ENCODE measurements around the gene TRERF1. TPM values are rescaled to one million over a fixed set of nuclear protein-coding genes. Genes with fewer than 3 reads are reported as not detected.

TRERF1 gene
- total and polyA plus RNA-seq, 2 of the 8 experiments (the other 6 are each of a cell fraction or from before 2014, with no cell fraction given), result 10.8 to 21.5 TPM

DNA sequence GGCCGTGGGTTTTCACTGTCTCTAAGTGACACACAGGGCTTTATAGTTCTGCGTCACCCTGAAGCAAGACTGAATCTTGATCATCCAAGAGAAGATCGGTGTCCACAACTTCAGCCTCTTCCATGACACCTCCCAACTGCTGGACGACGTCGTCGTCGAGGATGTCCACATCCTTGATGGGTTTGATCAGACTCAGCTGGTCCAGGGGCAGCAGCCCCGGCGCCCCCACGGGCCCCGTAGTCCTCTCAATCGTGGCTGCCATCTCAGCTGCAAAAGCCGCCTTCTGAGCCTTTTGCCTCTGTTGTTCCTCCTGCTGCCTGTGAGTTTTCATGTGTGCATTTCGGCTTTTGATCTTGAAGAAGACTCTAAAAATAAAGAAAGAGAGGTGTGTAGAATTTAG, 223.4 kb downstream of the TRERF1 start (continued):
- TF ChIP-seq, protein P1, sequence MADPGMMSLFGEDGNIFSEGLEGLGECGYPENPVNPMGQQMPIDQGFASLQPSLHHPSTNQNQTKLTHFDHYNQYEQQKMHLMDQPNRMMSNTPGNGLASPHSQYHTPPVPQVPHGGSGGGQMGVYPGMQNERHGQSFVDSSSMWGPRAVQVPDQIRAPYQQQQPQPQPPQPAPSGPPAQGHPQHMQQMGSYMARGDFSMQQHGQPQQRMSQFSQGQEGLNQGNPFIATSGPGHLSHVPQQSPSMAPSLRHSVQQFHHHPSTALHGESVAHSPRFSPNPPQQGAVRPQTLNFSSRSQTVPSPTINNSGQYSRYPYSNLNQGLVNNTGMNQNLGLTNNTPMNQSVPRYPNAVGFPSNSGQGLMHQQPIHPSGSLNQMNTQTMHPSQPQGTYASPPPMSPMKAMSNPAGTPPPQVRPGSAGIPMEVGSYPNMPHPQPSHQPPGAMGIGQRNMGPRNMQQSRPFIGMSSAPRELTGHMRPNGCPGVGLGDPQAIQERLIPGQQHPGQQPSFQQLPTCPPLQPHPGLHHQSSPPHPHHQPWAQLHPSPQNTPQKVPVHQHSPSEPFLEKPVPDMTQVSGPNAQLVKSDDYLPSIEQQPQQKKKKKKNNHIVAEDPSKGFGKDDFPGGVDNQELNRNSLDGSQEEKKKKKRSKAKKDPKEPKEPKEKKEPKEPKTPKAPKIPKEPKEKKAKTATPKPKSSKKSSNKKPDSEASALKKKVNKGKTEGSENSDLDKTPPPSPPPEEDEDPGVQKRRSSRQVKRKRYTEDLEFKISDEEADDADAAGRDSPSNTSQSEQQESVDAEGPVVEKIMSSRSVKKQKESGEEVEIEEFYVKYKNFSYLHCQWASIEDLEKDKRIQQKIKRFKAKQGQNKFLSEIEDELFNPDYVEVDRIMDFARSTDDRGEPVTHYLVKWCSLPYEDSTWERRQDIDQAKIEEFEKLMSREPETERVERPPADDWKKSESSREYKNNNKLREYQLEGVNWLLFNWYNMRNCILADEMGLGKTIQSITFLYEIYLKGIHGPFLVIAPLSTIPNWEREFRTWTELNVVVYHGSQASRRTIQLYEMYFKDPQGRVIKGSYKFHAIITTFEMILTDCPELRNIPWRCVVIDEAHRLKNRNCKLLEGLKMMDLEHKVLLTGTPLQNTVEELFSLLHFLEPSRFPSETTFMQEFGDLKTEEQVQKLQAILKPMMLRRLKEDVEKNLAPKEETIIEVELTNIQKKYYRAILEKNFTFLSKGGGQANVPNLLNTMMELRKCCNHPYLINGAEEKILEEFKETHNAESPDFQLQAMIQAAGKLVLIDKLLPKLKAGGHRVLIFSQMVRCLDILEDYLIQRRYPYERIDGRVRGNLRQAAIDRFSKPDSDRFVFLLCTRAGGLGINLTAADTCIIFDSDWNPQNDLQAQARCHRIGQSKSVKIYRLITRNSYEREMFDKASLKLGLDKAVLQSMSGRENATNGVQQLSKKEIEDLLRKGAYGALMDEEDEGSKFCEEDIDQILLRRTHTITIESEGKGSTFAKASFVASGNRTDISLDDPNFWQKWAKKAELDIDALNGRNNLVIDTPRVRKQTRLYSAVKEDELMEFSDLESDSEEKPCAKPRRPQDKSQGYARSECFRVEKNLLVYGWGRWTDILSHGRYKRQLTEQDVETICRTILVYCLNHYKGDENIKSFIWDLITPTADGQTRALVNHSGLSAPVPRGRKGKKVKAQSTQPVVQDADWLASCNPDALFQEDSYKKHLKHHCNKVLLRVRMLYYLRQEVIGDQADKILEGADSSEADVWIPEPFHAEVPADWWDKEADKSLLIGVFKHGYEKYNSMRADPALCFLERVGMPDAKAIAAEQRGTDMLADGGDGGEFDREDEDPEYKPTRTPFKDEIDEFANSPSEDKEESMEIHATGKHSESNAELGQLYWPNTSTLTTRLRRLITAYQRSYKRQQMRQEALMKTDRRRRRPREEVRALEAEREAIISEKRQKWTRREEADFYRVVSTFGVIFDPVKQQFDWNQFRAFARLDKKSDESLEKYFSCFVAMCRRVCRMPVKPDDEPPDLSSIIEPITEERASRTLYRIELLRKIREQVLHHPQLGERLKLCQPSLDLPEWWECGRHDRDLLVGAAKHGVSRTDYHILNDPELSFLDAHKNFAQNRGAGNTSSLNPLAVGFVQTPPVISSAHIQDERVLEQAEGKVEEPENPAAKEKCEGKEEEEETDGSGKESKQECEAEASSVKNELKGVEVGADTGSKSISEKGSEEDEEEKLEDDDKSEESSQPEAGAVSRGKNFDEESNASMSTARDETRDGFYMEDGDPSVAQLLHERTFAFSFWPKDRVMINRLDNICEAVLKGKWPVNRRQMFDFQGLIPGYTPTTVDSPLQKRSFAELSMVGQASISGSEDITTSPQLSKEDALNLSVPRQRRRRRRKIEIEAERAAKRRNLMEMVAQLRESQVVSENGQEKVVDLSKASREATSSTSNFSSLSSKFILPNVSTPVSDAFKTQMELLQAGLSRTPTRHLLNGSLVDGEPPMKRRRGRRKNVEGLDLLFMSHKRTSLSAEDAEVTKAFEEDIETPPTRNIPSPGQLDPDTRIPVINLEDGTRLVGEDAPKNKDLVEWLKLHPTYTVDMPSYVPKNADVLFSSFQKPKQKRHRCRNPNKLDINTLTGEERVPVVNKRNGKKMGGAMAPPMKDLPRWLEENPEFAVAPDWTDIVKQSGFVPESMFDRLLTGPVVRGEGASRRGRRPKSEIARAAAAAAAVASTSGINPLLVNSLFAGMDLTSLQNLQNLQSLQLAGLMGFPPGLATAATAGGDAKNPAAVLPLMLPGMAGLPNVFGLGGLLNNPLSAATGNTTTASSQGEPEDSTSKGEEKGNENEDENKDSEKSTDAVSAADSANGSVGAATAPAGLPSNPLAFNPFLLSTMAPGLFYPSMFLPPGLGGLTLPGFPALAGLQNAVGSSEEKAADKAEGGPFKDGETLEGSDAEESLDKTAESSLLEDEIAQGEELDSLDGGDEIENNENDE (IDR thresholded peaks at IDR 0.05; ENCODE audit: insufficient replicate concordance, low read length), result no peak
- no peak for TF ChIP-seq TEAD4 (IDR thresholded peaks at IDR 0.05; ENCODE audit: low read depth, low read length)
- no peak for TF ChIP-seq KDM1A (IDR thresholded peaks at IDR 0.05; ENCODE audit: borderline replicate concordance, low read length)
- no peak for TF ChIP-seq SRF (IDR thresholded peaks at IDR 0.05; ENCODE audit: low read depth, low read length)
- TF ChIP-seq NRF1 (IDR thresholded peaks at IDR 0.05; ENCODE audit: low read depth, low read length), result no peak
- TF ChIP-seq CBX8 (IDR thresholded peaks at IDR 0.05; ENCODE audit: borderline replicate concordance, low read depth, low read length), result no peak
- no peak for TF ChIP-seq TBP (IDR thresholded peaks at IDR 0.05; ENCODE audit: low read depth, low read length)
- TF ChIP-seq, protein P2, sequence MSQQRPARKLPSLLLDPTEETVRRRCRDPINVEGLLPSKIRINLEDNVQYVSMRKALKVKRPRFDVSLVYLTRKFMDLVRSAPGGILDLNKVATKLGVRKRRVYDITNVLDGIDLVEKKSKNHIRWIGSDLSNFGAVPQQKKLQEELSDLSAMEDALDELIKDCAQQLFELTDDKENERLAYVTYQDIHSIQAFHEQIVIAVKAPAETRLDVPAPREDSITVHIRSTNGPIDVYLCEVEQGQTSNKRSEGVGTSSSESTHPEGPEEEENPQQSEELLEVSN (IDR thresholded peaks at IDR 0.05), result no peak
- no peak for TF ChIP-seq HDAC6 (IDR thresholded peaks at IDR 0.05; ENCODE audit: low read depth, low read length)
- no peak for TF ChIP-seq RNF2 (IDR thresholded peaks at IDR 0.05; ENCODE audit: borderline replicate concordance, low read depth, low read length, missing control alignments, poor library complexity, severe bottlenecking)
- TF ChIP-seq ASH2L (IDR thresholded peaks at IDR 0.05; ENCODE audit: low read length), result no peak
- TF ChIP-seq JUND (IDR thresholded peaks at IDR 0.05; ENCODE audit: low read length), result no peak

Measured in H1 (cell line).